Common myeloid progenitor, CD34-positive (primary cell): ENCODE results near the gene TNFRSF1B. TPM values are rescaled to one million over a fixed set of nuclear protein-coding genes. Genes with fewer than 3 reads are reported as not detected.
A peak's percentile ranks its signal among the peaks of the same experiment; 100 is the strongest.

ENCODE experiments used
- CTCF ChIA-PET: fragments of 350-600 bp; sonication (Branson Sonifier 250); formaldehyde crosslinking; loops from one replicate; lab custom pipeline; 2021; ENCODE audit warnings: antibody characterized with exemption; lab: Charles Lee
- POLR2A ChIA-PET: fragments of 350-600 bp; sonication (Branson Sonifier 250); formaldehyde crosslinking; loops from one replicate; lab custom pipeline; 2021; ENCODE audit warnings: antibody characterized with exemption; lab: Charles Lee
- DNase-seq, 3 donors: peaks; one replicate each; pipeline versions ENCODE4 v3.0.0 to v3.0.0-alpha.2; 2013
- H3K27ac ChIP-seq, 2 experiments: 1 replicate in 1 of 2; 2 replicates in 1 of 2; pipeline ENCODE4 v1.7.0; 2013; ENCODE audit warnings: inconsistent platforms in 2 of 2, low read length in 2 of 2, mild to moderate bottlenecking in 2 of 2, low read depth in 1 of 2, moderate library complexity in 1 of 2; ENCODE audit not compliant: severe bottlenecking in 2 of 2, insufficient read depth in 1 of 2, poor library complexity in 1 of 2
- H3K27me3 ChIP-seq, 5 experiments: replicated peaks in 2 of 5; 1 replicate in 3 of 5; 2 replicates in 2 of 5; pipeline versions ENCODE4 v1.6.1 to v1.7.0; 2013; ENCODE audit warnings: low read length in 4 of 5, mild to moderate bottlenecking in 2 of 5, moderate library complexity in 2 of 5, inconsistent platforms in 1 of 5; ENCODE audit not compliant: insufficient read depth in 5 of 5, control insufficient read depth in 4 of 5
- H3K36me3 ChIP-seq, 4 experiments: 1 replicate in 2 of 4; 2 replicates in 2 of 4; pipeline versions ENCODE4 v1.6.1 to v1.7.0; 2013; ENCODE audit warnings: low read length in 3 of 4, control low read depth in 1 of 4, mild to moderate bottlenecking in 1 of 4; ENCODE audit not compliant: control insufficient read depth in 4 of 4, insufficient read depth in 4 of 4
- H3K4me1 ChIP-seq, 4 experiments: 1 replicate in 3 of 4; 2 replicates in 1 of 4; pipeline versions ENCODE4 v1.6.1 to v1.7.1; 2013; ENCODE audit warnings: low read length in 3 of 4, mild to moderate bottlenecking in 3 of 4, control low read depth in 1 of 4, inconsistent platforms in 1 of 4, moderate library complexity in 1 of 4; ENCODE audit not compliant: control insufficient read depth in 4 of 4, insufficient read depth in 4 of 4; ENCODE audit errors: control extremely low read depth in 1 of 4
- H3K4me3 ChIP-seq, 7 experiments: 1 replicate in 4 of 7; 2 replicates in 3 of 7; pipeline versions ENCODE4 v1.5.1 to v1.7.0; 2013; ENCODE audit warnings: mild to moderate bottlenecking in 7 of 7, low read length in 6 of 7, moderate library complexity in 6 of 7, inconsistent platforms in 2 of 7, low read depth in 2 of 7, control low read depth in 1 of 7; ENCODE audit not compliant: insufficient read depth in 4 of 7, control insufficient read depth in 1 of 7; ENCODE audit errors: extremely low read depth in 1 of 7
- H3K9me3 ChIP-seq, 5 experiments: 1 replicate in 4 of 5; 2 replicates in 1 of 5; pipeline versions ENCODE4 v1.6.1 to v1.7.1; 2013; ENCODE audit warnings: low read length in 4 of 5, mild to moderate bottlenecking in 2 of 5, inconsistent platforms in 1 of 5, low read depth in 1 of 5, moderate library complexity in 1 of 5; ENCODE audit not compliant: control insufficient read depth in 4 of 5, insufficient read depth in 2 of 5; ENCODE audit errors: control extremely low read depth in 1 of 5
- WGBS: methylation state at CpG from one replicate; pipeline ENCODE4 v1.1.5; 2013; ENCODE audit not compliant: insufficient coverage; 5-methylcytosine and 5-hydroxymethylcytosine counted together
- polyA plus RNA-seq: library from polyadenylated mRNA; unstranded; fragments of 120-200 nt; gene quantifications from one replicate; pipeline ENCODE4 v1.2.1, GENCODE V29; 2013

TNFRSF1B gene
- 6.1 TPM for polyA plus RNA-seq

- H3K27ac ChIP-seq: peak within 1 kb of the TSS in 1 of 2 experiments; percentile 21
- H3K27me3 ChIP-seq: peaks cover 0 to 3% (median 3%) of the 10 kb centered on the region in 5 experiments
- DNase-seq: peak in 2 of 3 donors; percentile 64 to 65
- H3K9me3 ChIP-seq: no peaks in the 10 kb centered on the region
- under 1% methylated on average over 70 of the region's 79 CpGs for WGBS
- peak within 1 kb of the TSS; percentile 46 to 79 (median 71) for H3K4me3 ChIP-seq
- POLR2A ChIA-PET: no interaction called here
- H3K36me3 ChIP-seq: peaks cover 0 to 7% (median 0%) of the 10 kb centered on the region in 4 experiments
- CTCF ChIA-PET: interaction anchor here (1.2 to 1.7 kb wide), 2 partner anchors 43 to 45 kb away, joined by 3 to 5 read pairs; no protein-coding TSS in a partner anchor
- H3K4me1 ChIP-seq: peaks cover 11 to 72% (median 41%) of the 10 kb centered on the region in 4 experiments
Measured at GRCh38 chr1:12166834-12167492, at the start of gene TNFRSF1B. Gene TNFRSF1B (plus strand): TSS chr1:12166991. CDS start chr1:12167092, 101 bp downstream.

- no peaks in the 10 kb centered on the region for H3K27me3 ChIP-seq
- H3K4me3 ChIP-seq: no peak overlapping the region
- H3K4me1 ChIP-seq: peaks cover 4 to 16% (median 16%) of the 10 kb centered on the region in 4 experiments
- peaks cover 0 to 7% (median 0%) of the 10 kb centered on the region in 4 experiments for H3K36me3 ChIP-seq
- WGBS: 96% methylated on average over 11 of the region's 12 CpGs
- ChIA-PET CTCF (interaction anchor here (1.4 to 11.6 kb wide), 6 partner anchors 46 to 87 kb away, joined by 3 to 213 read pairs (median 6); partner anchors contain the start of gene TNFRSF1B), POLR2A (interaction anchor here (0.6 kb wide), 1 partner anchor 11 kb away, joined by 3 read pairs; no protein-coding TSS in a partner anchor)
- H3K27ac ChIP-seq: no peak overlapping the region
- no peak for DNase-seq
- H3K9me3 ChIP-seq: peaks cover 0 to 2% (median 0%) of the 10 kb centered on the region in 5 experiments
Measured at GRCh38 chr1:12121212-12122003, 45.4 kb upstream of the TNFRSF1B start.

- CTCF ChIA-PET: interaction anchor here (0.7 to 11.6 kb wide), 7 partner anchors 16 to 111 kb away, joined by 3 to 213 read pairs (median 19); no protein-coding TSS in a partner anchor
- POLR2A ChIA-PET: interaction anchor here (0.6 kb wide), 1 partner anchor 14 kb away, joined by 3 read pairs; no protein-coding TSS in a partner anchor
- H3K27me3 ChIP-seq: no peaks in the 10 kb centered on the region
- H3K4me1 ChIP-seq: peaks cover 4 to 21% (median 18%) of the 10 kb centered on the region in 4 experiments
- H3K27ac ChIP-seq: no peak overlapping the region
- peaks cover 0 to 7% (median 0%) of the 10 kb centered on the region in 4 experiments for H3K36me3 ChIP-seq
- H3K9me3 ChIP-seq: peaks cover 0 to 2% (median 0%) of the 10 kb centered on the region in 5 experiments
- 87% methylated on average over 4 of the region's 8 CpGs for WGBS
- H3K4me3 ChIP-seq: no peak overlapping the region
- DNase-seq: no peak
Measured at GRCh38 chr1:12123172-12123571, 43.6 kb upstream of the TNFRSF1B start.

GRCh38 chr1:12124693-12125421, 41.9 kb upstream of the TNFRSF1B start:
- CTCF ChIA-PET: interaction anchor here (0.7 to 11.6 kb wide), 31 partner anchors 11 to 534 kb away, joined by 3 to 213 read pairs (median 7); partner anchors contain the start of gene TNFRSF1B
- Histone ChIP-seq H3K4me1 (peaks cover 4 to 21% (median 18%) of the 10 kb centered on the region in 4 experiments), H3K4me3 (no peak overlapping the region), H3K36me3 (peaks cover 0 to 7% (median 0%) of the 10 kb centered on the region in 4 experiments), H3K9me3 (peaks cover 0 to 2% (median 0%) of the 10 kb centered on the region in 5 experiments), H3K27ac (no peak overlapping the region), H3K27me3 (no peaks in the 10 kb centered on the region)
- POLR2A ChIA-PET: no interaction called here
- DNase-seq: peak; percentile 69 to 80 (median 74)
- 48% methylated on average over 17 of the region's 19 CpGs for WGBS

- WGBS: 69% methylated on average over 16 of the region's 24 CpGs
- CTCF ChIA-PET: interaction anchor here (0.7 to 11.6 kb wide), 30 partner anchors 12 to 533 kb away, joined by 3 to 213 read pairs (median 8); no protein-coding TSS in a partner anchor
- POLR2A ChIA-PET: interaction anchor here (0.7 to 1.1 kb wide), 2 partner anchors 72 to 73 kb away, joined by 3 read pairs; no protein-coding TSS in a partner anchor
Measured at GRCh38 chr1:12125422-12126355, 41.1 kb upstream of the TNFRSF1B start.

More at GRCh38 chr1:12125422-12126355, 41.1 kb upstream of the TNFRSF1B start:
- Histone ChIP-seq H3K27ac (no peak overlapping the region), H3K9me3 (no peaks in the 10 kb centered on the region), H3K36me3 (peaks cover 0 to 7% (median 0%) of the 10 kb centered on the region in 4 experiments), H3K27me3 (no peaks in the 10 kb centered on the region), H3K4me3 (no peak overlapping the region), H3K4me1 (peaks cover 4 to 21% (median 18%) of the 10 kb centered on the region in 4 experiments)
- peak in 2 of 3 donors; percentile 35 to 38 for DNase-seq
